Mesenchymal stem cell (in vitro differentiated cells and primary cell): Measurements from ENCODE around the gene HS3ST4.
"Not testable (repeated sequence)": the region's sequence is repeated elsewhere in the genome, so short reads cannot be mapped to it uniquely, and the experiment has no call there.

Experiments
- DNase-seq: peaks from one replicate; pipeline ENCODE4 v3.0.0-alpha.2; 2013
- H2AFZ ChIP-seq: one replicate; pipeline ENCODE4 v1.6.1; 2013; ENCODE audit warnings: low read depth, mild to moderate bottlenecking, control low read depth, inconsistent platforms, low read length, moderate library complexity
- H2AK5ac ChIP-seq: 2 replicates; pipeline ENCODE4 v1.6.1; 2013; ENCODE audit warnings: low read length, moderate library complexity, mild to moderate bottlenecking, inconsistent platforms; ENCODE audit not compliant: severe bottlenecking
- H2BK120ac ChIP-seq: one replicate; pipeline ENCODE4 v1.6.1; 2013; ENCODE audit warnings: low read depth, mild to moderate bottlenecking, inconsistent platforms, low read length, moderate library complexity
- H2BK12ac ChIP-seq, 2 experiments: one replicate each; pipeline ENCODE4 v1.6.1; 2013; ENCODE audit warnings: inconsistent platforms in 2 of 2, low read length in 2 of 2, mild to moderate bottlenecking in 2 of 2, moderate library complexity in 2 of 2, control low read depth in 1 of 2
- H2BK15ac ChIP-seq: one replicate; pipeline ENCODE4 v1.6.1; 2013; ENCODE audit warnings: mild to moderate bottlenecking, low read depth, inconsistent platforms; ENCODE audit not compliant: poor library complexity, severe bottlenecking
- H2BK5ac ChIP-seq: 2 replicates; pipeline ENCODE4 v1.6.1; 2013; ENCODE audit warnings: low read depth, mild to moderate bottlenecking, low read length, control low read depth, inconsistent platforms; ENCODE audit not compliant: poor library complexity, severe bottlenecking
- H3K14ac ChIP-seq, 2 experiments: one replicate each; pipeline ENCODE4 v1.6.1; 2013; ENCODE audit warnings: inconsistent platforms in 2 of 2, low read length in 2 of 2, control low read depth in 1 of 2, mild to moderate bottlenecking in 1 of 2, moderate library complexity in 1 of 2
- H3K18ac ChIP-seq, 2 experiments: one replicate each; pipeline ENCODE4 v1.6.1; 2013; ENCODE audit warnings: inconsistent platforms in 2 of 2, low read length in 2 of 2, control low read depth in 1 of 2, low read depth in 1 of 2, mild to moderate bottlenecking in 1 of 2
- H3K23ac ChIP-seq, 2 experiments: one replicate each; pipeline ENCODE4 v1.6.1; 2013; ENCODE audit warnings: inconsistent platforms in 2 of 2, low read length in 2 of 2, mild to moderate bottlenecking in 2 of 2, moderate library complexity in 2 of 2, control low read depth in 1 of 2
- H3K27ac ChIP-seq: 2 replicates; pipeline ENCODE4 v1.5.1; 2013; ENCODE audit warnings: mild to moderate bottlenecking, moderate library complexity, low read length, control low read depth, inconsistent platforms; ENCODE audit not compliant: poor library complexity, severe bottlenecking
- H3K27me3 ChIP-seq, 2 experiments: 2 replicates each; pipeline versions ENCODE4 v1.6.1 to v1.7.0; 2013; ENCODE audit warnings: low read length in 2 of 2, mild to moderate bottlenecking in 2 of 2, moderate library complexity in 2 of 2, control low read depth in 1 of 2, inconsistent platforms in 1 of 2; ENCODE audit not compliant: control insufficient read depth in 1 of 2, insufficient read depth in 1 of 2
- H3K36me3 ChIP-seq, 2 experiments: 2 replicates each; pipeline versions ENCODE4 v1.6.1 to v1.7.0; 2013; ENCODE audit warnings: low read length in 2 of 2, control low read depth in 1 of 2, inconsistent platforms in 1 of 2, low read depth in 1 of 2, mild to moderate bottlenecking in 1 of 2; ENCODE audit not compliant: insufficient read depth in 2 of 2, control insufficient read depth in 1 of 2
- H3K4ac ChIP-seq, 2 experiments: one replicate each; pipeline ENCODE4 v1.6.1; 2013; ENCODE audit warnings: inconsistent platforms in 2 of 2, low read length in 2 of 2, mild to moderate bottlenecking in 2 of 2, moderate library complexity in 2 of 2, control low read depth in 1 of 2, low read depth in 1 of 2
- H3K4me1 ChIP-seq: 2 replicates; pipeline ENCODE4 v1.6.1; 2013; ENCODE audit warnings: low read depth, low read length, control low read depth; ENCODE audit not compliant: control insufficient read depth, insufficient read depth
- H3K4me2 ChIP-seq: 2 replicates; pipeline ENCODE4 v1.6.1; 2013; ENCODE audit warnings: low read length, mild to moderate bottlenecking, inconsistent platforms; ENCODE audit not compliant: poor library complexity, severe bottlenecking
- H3K4me3 ChIP-seq, 2 experiments: 2 replicates each; pipeline versions ENCODE4 v1.5.1 to v1.7.0; 2013; ENCODE audit warnings: low read length in 2 of 2, mild to moderate bottlenecking in 2 of 2, control low read depth in 1 of 2, low read depth in 1 of 2; ENCODE audit not compliant: insufficient read depth in 1 of 2
- H3K79me1 ChIP-seq: replicated peaks from 2 replicates; pipeline ENCODE4 v1.6.1; 2013; ENCODE audit warnings: mild to moderate bottlenecking, control low read depth, low read length, inconsistent platforms; ENCODE audit not compliant: poor library complexity, severe bottlenecking
- H3K9ac ChIP-seq: 2 replicates; pipeline ENCODE4 v1.7.0; 2013; ENCODE audit warnings: mild to moderate bottlenecking, low read length, moderate library complexity
- H3K9me3 ChIP-seq: 2 replicates; pipeline ENCODE4 v1.7.0; 2013; ENCODE audit warnings: mild to moderate bottlenecking, low read length; ENCODE audit not compliant: control insufficient read depth
- H4K8ac ChIP-seq: one replicate; pipeline ENCODE4 v1.6.1; 2013; ENCODE audit warnings: inconsistent platforms, mild to moderate bottlenecking, low read length, moderate library complexity
- H4K91ac ChIP-seq: one replicate; pipeline ENCODE4 v1.6.1; 2013; ENCODE audit warnings: mild to moderate bottlenecking, low read length, inconsistent platforms
- WGBS: methylation state at CpG from one replicate; pipeline ENCODE4 v1.1.7; 2013; ENCODE audit warnings: mixed read lengths; 5-methylcytosine and 5-hydroxymethylcytosine counted together

HS3ST4 gene

DNA sequence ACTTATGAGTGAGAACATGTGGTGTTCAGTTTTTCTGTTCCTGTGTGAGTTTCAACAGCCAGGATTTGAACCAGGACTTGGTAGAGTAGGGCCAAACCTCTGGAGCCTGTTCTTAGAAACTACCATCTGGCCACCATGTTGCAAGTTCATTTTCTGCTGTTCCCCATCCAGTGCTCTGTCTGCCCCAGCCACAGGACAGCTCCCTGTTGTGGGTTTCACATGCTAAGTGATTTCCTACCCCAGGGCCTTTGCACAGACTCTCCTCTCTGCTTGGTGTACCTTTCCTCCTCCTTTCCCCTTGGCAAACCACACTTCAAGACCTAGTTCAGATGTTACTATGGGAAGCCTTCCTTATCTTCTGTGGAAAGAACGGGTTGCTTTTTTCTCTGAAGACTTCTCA lies 79.5 kb downstream of the HS3ST4 start:
- Histone ChIP-seq H3K14ac (no peak overlapping the region), H2AFZ (no peak overlapping the region), H3K23ac (no peak overlapping the region), H2BK5ac (no peak overlapping the region), H3K27me3 (no peaks in the 10 kb centered on the region), H2BK12ac (no peak overlapping the region), H3K27ac (no peak overlapping the region), H4K91ac (no peak overlapping the region), H3K4me2 (no peak overlapping the region), H2BK120ac (no peak overlapping the region), H4K8ac (no peak overlapping the region), H3K36me3 (no peaks in the 10 kb centered on the region), H2AK5ac (no peak overlapping the region), H3K4ac (no peak overlapping the region), H3K9me3 (no peaks in the 10 kb centered on the region), H2BK15ac (no peak overlapping the region), H3K9ac (no peak overlapping the region), H3K4me3 (no peak overlapping the region), H3K18ac (no peak overlapping the region), H3K4me1 (no peaks in the 10 kb centered on the region), H3K79me1 (no peaks in the 10 kb centered on the region)
- no peak for DNase-seq
- 60% methylated on average over 1 of the region's 1 CpG for WGBS

GRCh38 chr16:25771812-25772568 lies 80.2 kb downstream of the HS3ST4 start:
- no peak overlapping the region for H3K14ac ChIP-seq
- no peaks in the 10 kb centered on the region for H3K27me3 ChIP-seq
- H3K18ac ChIP-seq = no peak overlapping the region
- H4K8ac ChIP-seq = no peak overlapping the region
- H3K79me1 ChIP-seq = no peaks in the 10 kb centered on the region
- no peaks in the 10 kb centered on the region for H3K9me3 ChIP-seq
- H4K91ac ChIP-seq = no peak overlapping the region
- H3K36me3 ChIP-seq = no peaks in the 10 kb centered on the region
- no peak overlapping the region for H2AK5ac ChIP-seq
- no peak overlapping the region for H2AFZ ChIP-seq
- no peak overlapping the region for H2BK120ac ChIP-seq
- H3K23ac ChIP-seq = no peak overlapping the region
- no peak overlapping the region for H3K4ac ChIP-seq
- WGBS = 70% methylated on average over 3 of the region's 5 CpGs
- H3K4me1 ChIP-seq = no peaks in the 10 kb centered on the region
- DNase-seq = no peak
- H2BK15ac ChIP-seq = no peak overlapping the region
- no peak overlapping the region for H3K27ac ChIP-seq
- no peak overlapping the region for H3K9ac ChIP-seq
- no peak overlapping the region for H3K4me2 ChIP-seq
- H3K4me3 ChIP-seq = no peak overlapping the region
- no peak overlapping the region for H2BK12ac ChIP-seq
- no peak overlapping the region for H2BK5ac ChIP-seq

DNA sequence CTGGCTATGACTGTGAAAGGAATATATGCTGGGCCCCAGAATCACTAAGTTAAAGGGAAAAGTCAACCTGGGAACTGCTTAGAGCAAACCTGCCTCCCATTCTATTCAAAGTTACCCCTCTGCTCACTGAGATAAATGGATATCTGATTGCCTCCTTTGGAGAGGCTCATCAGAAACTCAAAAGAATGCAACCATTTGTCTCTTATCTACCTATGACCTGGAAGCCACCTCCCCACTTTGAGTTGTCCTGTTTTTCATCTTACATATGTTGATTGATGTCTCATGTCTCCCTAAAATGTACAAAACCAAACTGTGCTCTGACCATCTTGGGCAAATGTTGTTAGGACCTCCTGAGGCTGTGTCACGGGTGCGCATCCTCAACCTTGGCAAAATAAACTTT lies 84.5 kb downstream of the HS3ST4 start:
- not testable (repeated sequence) for H3K9me3 ChIP-seq, H2BK12ac ChIP-seq, H4K8ac ChIP-seq, H2BK120ac ChIP-seq, DNase-seq, H3K27ac ChIP-seq, H3K4me2 ChIP-seq, H3K4me1 ChIP-seq, H3K36me3 ChIP-seq, H2BK5ac ChIP-seq, H3K18ac ChIP-seq, H3K4me3 ChIP-seq, H2AFZ ChIP-seq, H3K27me3 ChIP-seq, H3K79me1 ChIP-seq, H3K9ac ChIP-seq, H2BK15ac ChIP-seq, H4K91ac ChIP-seq, H2AK5ac ChIP-seq, H3K23ac ChIP-seq, H3K4ac ChIP-seq, H3K14ac ChIP-seq
- WGBS = 88% methylated on average over 2 of the region's 2 CpGs

GRCh38 chr16:25783226-25783625 lies 91.5 kb downstream of the HS3ST4 start:
- no peak overlapping the region for H2BK15ac ChIP-seq
- H4K91ac ChIP-seq = no peak overlapping the region
- H3K79me1 ChIP-seq = no peaks in the 10 kb centered on the region
- no peak overlapping the region for H2AK5ac ChIP-seq
- H3K9ac ChIP-seq = no peak overlapping the region
- no peak overlapping the region for H3K27ac ChIP-seq
- no peak overlapping the region for H4K8ac ChIP-seq
- no peak overlapping the region for H2BK120ac ChIP-seq
- H3K18ac ChIP-seq = no peak overlapping the region
- no peak overlapping the region for H3K4ac ChIP-seq
- no peaks in the 10 kb centered on the region for H3K4me1 ChIP-seq
- H2AFZ ChIP-seq = no peak overlapping the region
- H3K27me3 ChIP-seq = no peaks in the 10 kb centered on the region
- H3K36me3 ChIP-seq = no peaks in the 10 kb centered on the region
- no peak overlapping the region for H3K4me2 ChIP-seq
- H3K9me3 ChIP-seq = no peaks in the 10 kb centered on the region
- H2BK12ac ChIP-seq = no peak overlapping the region
- 23% methylated on average over 1 of the region's 1 CpG for WGBS
- no peak overlapping the region for H3K4me3 ChIP-seq
- H3K23ac ChIP-seq = no peak overlapping the region
- no peak for DNase-seq
- no peak overlapping the region for H3K14ac ChIP-seq
- no peak overlapping the region for H2BK5ac ChIP-seq
